A549 (cell line): ENCODE measurements around the gene RFLNA.

Experiments
- RFX5 ChIP-seq: fragments of 450-650 bp; IDR thresholded peaks from 2 replicates; pipeline ENCODE4 v1.7.1; 2014; ENCODE audit warnings: antibody characterized with exemption, mild to moderate bottlenecking, moderate library complexity
- TP53 ChIP-seq: fragments of 250-450 bp; sonication (Bioruptor Pico); IDR thresholded peaks from 2 replicates; pipeline ENCODE4 v1.5.0; 2021; ENCODE audit warnings: mild to moderate bottlenecking, moderate library complexity
- TF ChIP-seq, protein P1 (sequence below): fragments of >200 bp; sonication (Bioruptor Twin); formaldehyde crosslinking; IDR thresholded peaks from 3 replicates; pipeline ENCODE4 v1.5.1; 2016

DNA sequence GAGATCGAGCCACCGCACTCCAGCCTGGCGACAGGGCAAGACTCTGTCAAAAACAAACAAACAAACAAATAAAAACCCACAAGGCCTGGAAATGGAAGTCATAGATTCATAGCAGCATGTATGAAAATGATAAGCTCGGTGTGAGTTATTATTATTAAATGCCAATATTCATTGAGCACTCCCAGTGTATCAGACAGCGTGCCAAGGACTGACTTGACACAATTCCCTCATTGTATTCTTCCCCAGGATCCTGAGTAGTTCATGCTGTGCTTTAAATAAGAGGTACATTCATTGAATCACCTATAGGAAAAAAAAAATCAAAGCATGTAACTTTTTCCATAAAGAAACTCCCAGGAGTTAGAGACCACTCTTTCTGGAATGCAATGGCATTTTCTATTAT, 12.6 kb upstream of the RFLNA start:
- TF ChIP-seq TP53 (CRISPR knock-in tag) (no peak), RFX5 (no peak)
- TF ChIP-seq, protein P1, sequence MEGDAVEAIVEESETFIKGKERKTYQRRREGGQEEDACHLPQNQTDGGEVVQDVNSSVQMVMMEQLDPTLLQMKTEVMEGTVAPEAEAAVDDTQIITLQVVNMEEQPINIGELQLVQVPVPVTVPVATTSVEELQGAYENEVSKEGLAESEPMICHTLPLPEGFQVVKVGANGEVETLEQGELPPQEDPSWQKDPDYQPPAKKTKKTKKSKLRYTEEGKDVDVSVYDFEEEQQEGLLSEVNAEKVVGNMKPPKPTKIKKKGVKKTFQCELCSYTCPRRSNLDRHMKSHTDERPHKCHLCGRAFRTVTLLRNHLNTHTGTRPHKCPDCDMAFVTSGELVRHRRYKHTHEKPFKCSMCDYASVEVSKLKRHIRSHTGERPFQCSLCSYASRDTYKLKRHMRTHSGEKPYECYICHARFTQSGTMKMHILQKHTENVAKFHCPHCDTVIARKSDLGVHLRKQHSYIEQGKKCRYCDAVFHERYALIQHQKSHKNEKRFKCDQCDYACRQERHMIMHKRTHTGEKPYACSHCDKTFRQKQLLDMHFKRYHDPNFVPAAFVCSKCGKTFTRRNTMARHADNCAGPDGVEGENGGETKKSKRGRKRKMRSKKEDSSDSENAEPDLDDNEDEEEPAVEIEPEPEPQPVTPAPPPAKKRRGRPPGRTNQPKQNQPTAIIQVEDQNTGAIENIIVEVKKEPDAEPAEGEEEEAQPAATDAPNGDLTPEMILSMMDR: no peak
